HEK293T (cell line): ENCODE measurements around the gene ARHGEF16.

Experiments used
- CTCF ChIA-PET: fragments of 350-600 bp; formaldehyde crosslinking; extraction: SDS; loops from one replicate; lab custom pipeline; 2021; ENCODE audit warnings: antibody characterized with exemption, inconsistent platforms; lab: Yijun Ruan, JAX
- POLR2A ChIA-PET: fragments of 350-600 bp; formaldehyde crosslinking; extraction: SDS; loops from one replicate; lab custom pipeline; 2020; ENCODE audit warnings: antibody characterized with exemption, inconsistent platforms; lab: Yijun Ruan, JAX
- DNase-seq: peaks from one replicate; pipeline ENCODE4 v3.0.0; 2012; ENCODE audit warnings: mixed read lengths; ENCODE audit errors: extremely low spot score
- ARNT ChIP-seq: fragments of 450-650 bp; IDR thresholded peaks from 2 replicates; pipeline ENCODE4 v1.6.1; 2017; ENCODE audit warnings: mild to moderate bottlenecking
- BHLHE40 ChIP-seq: fragments of 450-650 bp; IDR thresholded peaks from 2 replicates; pipeline ENCODE4 v1.6.1; 2016; ENCODE audit warnings: mild to moderate bottlenecking, moderate library complexity, borderline replicate concordance
- CTBP1 ChIP-seq: fragments of 450-650 bp; IDR thresholded peaks from 2 replicates; pipeline ENCODE4 v1.6.1; 2016; ENCODE audit warnings: borderline replicate concordance
- ELF4 ChIP-seq: fragments of 450-650 bp; IDR thresholded peaks from 2 replicates; pipeline ENCODE4 v1.6.1; 2017; ENCODE audit warnings: antibody characterized with exemption
- FOXA1 ChIP-seq: fragments of 450-650 bp; IDR thresholded peaks from 2 replicates; pipeline ENCODE4 v1.6.1; 2016; ENCODE audit warnings: mild to moderate bottlenecking
- FOXK2 ChIP-seq: fragments of 450-650 bp; IDR thresholded peaks from 2 replicates; pipeline ENCODE4 v1.6.1; 2016; ENCODE audit warnings: mild to moderate bottlenecking
- FOXM1 ChIP-seq: fragments of 450-650 bp; IDR thresholded peaks from 2 replicates; pipeline ENCODE4 v1.6.1; 2017; ENCODE audit warnings: mild to moderate bottlenecking, borderline replicate concordance
- HDGF ChIP-seq: fragments of 450-650 bp; IDR thresholded peaks from 2 replicates; pipeline ENCODE4 v1.6.1; 2017; ENCODE audit warnings: antibody characterized with exemption, borderline replicate concordance
- L3MBTL2 ChIP-seq: fragments of 450-650 bp; conservative IDR thresholded peaks from 2 replicates; pipeline ENCODE4 v1.6.1; 2016; ENCODE audit warnings: mild to moderate bottlenecking
- LEF1 ChIP-seq: fragments of 450-650 bp; IDR thresholded peaks from 2 replicates; pipeline ENCODE4 v1.6.1; 2017; ENCODE audit warnings: mild to moderate bottlenecking, borderline replicate concordance
- NFRKB ChIP-seq: fragments of 450-650 bp; IDR thresholded peaks from 2 replicates; pipeline ENCODE4 v1.6.1; 2016; ENCODE audit warnings: mild to moderate bottlenecking, moderate library complexity
- SP1 ChIP-seq: fragments of 450-650 bp; IDR thresholded peaks from 2 replicates; pipeline ENCODE4 v1.6.1; 2017
- SUZ12 ChIP-seq: fragments of 450-650 bp; IDR thresholded peaks from 2 replicates; pipeline ENCODE4 v1.6.1; 2016; ENCODE audit warnings: mild to moderate bottlenecking
- TARDBP ChIP-seq: fragments of 450-650 bp; IDR thresholded peaks from 2 replicates; pipeline ENCODE4 v1.6.1; 2016
- ZNF384 ChIP-seq: fragments of 450-650 bp; IDR thresholded peaks from 2 replicates; pipeline ENCODE4 v1.6.1; 2016
- TF ChIP-seq, protein P1 (sequence below): fragments of 450-650 bp; IDR thresholded peaks from 2 replicates; pipeline ENCODE4 v1.6.1; 2016

Gene ARHGEF16

DNA sequence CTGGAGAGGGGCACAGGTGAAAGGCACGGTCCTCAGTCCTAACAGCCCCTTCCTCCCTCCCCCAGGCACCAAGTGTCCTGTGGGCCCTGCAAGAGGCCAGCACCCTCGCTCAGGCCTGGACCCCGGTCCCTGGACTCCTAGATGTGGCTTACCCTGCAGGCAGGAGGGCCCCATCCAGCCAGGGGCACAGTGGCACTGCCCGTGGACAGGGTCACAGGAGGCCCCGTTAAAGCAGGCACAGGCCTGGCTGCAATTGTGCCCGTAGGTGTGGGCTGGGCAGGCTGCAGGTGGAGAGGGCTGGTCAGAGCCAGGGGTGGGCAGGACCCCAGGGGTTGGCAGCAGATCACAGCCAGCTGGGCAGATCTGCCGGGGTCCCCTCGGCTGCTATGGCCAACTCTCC, 44.5 kb downstream of the ARHGEF16 start:
- CTCF ChIA-PET: no interaction called here
- POLR2A ChIA-PET: no interaction called here
- DNase-seq: no peak
- TF ChIP-seq CTBP1 (no peak), SUZ12 (no peak)

DNA sequence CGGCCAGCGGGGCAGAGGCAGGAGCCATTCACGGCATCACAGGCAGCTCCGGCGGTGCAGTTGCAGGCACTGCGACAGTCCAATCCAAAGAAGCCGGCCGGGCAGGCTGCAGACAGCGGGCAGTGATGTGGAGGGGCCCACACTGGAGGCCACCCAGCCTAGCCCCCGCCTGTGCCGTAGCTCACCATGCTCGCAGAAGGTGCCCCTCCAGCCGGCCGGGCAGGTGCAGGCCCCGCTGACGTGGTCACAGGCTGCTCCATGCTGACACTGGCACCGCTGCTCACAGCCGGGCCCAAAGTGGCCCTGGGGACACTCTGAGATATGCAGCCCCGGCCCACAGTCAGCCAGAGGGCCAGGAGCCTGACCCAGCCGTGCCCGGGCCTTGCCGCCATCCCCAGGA, 45.1 kb downstream of the ARHGEF16 start:
- POLR2A ChIA-PET: no interaction called here
- CTCF ChIA-PET: no interaction called here
- DNase-seq: no peak
- TF ChIP-seq L3MBTL2 (no peak), LEF1 (no peak), ARNT (no peak), HDGF (no peak), ELF4 (no peak), BHLHE40 (no peak), FOXM1 (no peak), SUZ12 (no peak), NFRKB (no peak), FOXA1 (no peak), ZNF384 (no peak)
- TF ChIP-seq, protein P1, sequence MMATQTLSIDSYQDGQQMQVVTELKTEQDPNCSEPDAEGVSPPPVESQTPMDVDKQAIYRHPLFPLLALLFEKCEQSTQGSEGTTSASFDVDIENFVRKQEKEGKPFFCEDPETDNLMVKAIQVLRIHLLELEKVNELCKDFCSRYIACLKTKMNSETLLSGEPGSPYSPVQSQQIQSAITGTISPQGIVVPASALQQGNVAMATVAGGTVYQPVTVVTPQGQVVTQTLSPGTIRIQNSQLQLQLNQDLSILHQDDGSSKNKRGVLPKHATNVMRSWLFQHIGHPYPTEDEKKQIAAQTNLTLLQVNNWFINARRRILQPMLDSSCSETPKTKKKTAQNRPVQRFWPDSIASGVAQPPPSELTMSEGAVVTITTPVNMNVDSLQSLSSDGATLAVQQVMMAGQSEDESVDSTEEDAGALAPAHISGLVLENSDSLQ: no peak

DNA sequence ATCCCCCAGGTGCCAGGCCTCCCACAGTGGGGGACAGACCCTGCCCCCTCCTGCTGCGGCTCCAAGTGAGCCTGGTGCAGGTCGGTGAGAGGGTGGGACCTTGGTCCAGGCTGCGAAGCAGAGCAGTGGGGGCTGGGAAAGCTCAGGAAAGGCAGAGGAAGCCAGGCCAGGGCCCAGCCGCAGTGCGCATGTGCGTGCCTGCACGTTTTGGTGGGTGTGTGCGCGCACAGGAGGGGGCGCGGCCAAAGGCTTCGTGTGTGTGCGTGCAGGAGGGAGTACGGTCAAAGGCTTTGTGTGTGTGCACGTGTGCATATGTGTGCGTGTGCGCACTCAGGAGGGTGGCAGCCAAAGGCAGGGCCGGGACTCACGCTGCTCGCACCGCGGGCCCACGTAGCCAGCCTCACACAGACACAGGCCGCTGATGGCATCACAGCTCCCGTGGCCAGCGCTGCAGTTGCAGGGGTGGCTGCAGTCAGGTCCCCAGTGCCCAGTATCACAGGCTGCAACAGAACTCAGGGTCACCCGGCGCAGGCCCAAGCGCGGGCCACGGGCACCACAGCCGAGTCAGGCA, 45.9 kb downstream of the ARHGEF16 start:
- DNase-seq: no peak
- no peak for TF ChIP-seq LEF1
- TF ChIP-seq FOXA1: no peak
- TF ChIP-seq FOXM1: no peak
- no peak for TF ChIP-seq BHLHE40
- no peak for TF ChIP-seq L3MBTL2
- TF ChIP-seq ELF4: no peak
- TF ChIP-seq SUZ12: no peak
- TF ChIP-seq, protein P1: no peak
- no peak for TF ChIP-seq ZNF384
- no peak for TF ChIP-seq TARDBP
- TF ChIP-seq FOXK2: no peak
- no peak for TF ChIP-seq NFRKB
- TF ChIP-seq SP1: no peak
- TF ChIP-seq ARNT: no peak
- TF ChIP-seq CTBP1: no peak
- no peak for TF ChIP-seq HDGF
- ChIA-PET POLR2A (no interaction called here), CTCF (no interaction called here)

DNA sequence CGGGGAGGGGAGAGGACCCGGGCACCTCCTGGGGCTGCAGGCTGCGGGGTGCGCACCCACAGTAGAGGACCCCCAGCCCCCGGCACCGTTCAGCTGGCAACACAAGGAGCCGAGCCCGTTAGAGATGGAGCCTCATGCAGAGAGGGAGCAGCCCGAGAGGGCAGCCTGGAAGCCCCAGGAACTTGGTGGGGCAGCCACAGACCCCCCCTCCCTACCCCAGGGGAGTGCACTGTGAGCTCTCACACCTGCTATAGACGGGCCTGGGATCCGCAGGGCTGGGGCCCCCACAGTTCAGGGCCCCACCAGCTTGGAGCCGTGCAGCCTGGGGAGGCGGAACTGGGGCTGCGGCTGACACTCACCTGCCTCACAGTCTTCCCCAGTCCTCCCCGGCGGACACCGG, 47.0 kb downstream of the ARHGEF16 start:
- TF ChIP-seq ARNT: no peak
- TF ChIP-seq FOXA1: no peak
- no peak for TF ChIP-seq HDGF
- no peak for TF ChIP-seq TARDBP
- TF ChIP-seq NFRKB: no peak
- TF ChIP-seq SUZ12: no peak
- TF ChIP-seq ELF4: no peak
- ChIA-PET POLR2A (no interaction called here), CTCF (no interaction called here)
- DNase-seq: no peak

DNA sequence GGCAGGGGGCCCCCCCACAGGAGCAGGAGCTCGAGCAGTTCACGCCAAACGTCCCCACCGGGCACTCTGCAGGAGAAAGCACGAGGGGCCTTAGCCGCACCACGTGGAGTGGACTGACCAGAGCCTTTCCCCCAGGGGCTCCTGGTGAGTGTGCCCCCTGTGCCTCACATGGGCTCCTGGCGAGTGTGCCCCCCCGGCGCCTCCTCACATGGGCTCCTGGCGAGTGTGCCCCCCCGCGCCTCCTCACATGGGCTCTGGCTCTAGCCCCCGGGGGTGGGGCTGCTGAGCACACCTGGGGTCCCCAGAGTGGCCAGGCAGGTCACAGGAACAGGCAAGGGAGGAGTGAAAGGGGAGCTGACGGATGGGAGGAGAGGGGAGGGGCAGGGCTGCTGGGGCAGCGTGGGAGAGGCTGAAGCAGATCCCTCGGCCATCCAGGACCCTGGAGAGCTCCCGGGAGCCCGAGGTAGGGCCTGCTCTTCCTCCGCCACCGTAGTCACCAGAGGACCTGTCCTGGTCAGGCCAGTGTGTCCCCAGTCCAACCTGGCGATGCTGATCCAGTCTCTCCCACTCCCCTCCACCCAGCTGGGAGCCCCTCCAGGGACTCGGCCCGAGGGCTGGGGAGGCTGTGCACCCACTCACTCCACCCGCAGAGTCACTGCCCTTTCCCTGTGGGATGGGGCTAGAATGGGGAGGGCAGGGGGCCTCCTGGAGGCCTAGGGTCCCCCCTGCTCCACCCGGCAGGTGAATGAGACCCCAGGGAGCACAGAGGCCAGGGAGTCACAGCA, 47.6 kb downstream of the ARHGEF16 start:
- peak; percentile 59 for DNase-seq
- ChIA-PET CTCF (no interaction called here), POLR2A (no interaction called here)
- TF ChIP-seq, protein P1: no peak
- no peak for TF ChIP-seq FOXA1
- no peak for TF ChIP-seq BHLHE40
- no peak for TF ChIP-seq ELF4
- TF ChIP-seq HDGF: no peak
- TF ChIP-seq FOXM1: no peak
- no peak for TF ChIP-seq CTBP1
- TF ChIP-seq NFRKB: no peak
- TF ChIP-seq L3MBTL2: no peak
- no peak for TF ChIP-seq TARDBP
- no peak for TF ChIP-seq FOXK2
- no peak for TF ChIP-seq ARNT
- no peak for TF ChIP-seq LEF1
- TF ChIP-seq SP1: no peak

GRCh38 chr1:3502641-3503524, 48.4 kb downstream of the ARHGEF16 start:
- TF ChIP-seq HDGF (no peak), ELF4 (no peak), ARNT (no peak), L3MBTL2 (no peak), SP1 (no peak), FOXM1 (no peak), ZNF384 (no peak), FOXK2 (no peak), BHLHE40 (no peak), NFRKB (no peak), SUZ12 (no peak), LEF1 (no peak), TARDBP (no peak), FOXA1 (no peak), CTBP1 (no peak)
- TF ChIP-seq, protein P1: no peak
- ChIA-PET POLR2A (no interaction called here), CTCF (no interaction called here)
- no peak for DNase-seq
